ENCODE measurements around the gene KIF13A.

- TF ChIP-seq, protein P1, sequence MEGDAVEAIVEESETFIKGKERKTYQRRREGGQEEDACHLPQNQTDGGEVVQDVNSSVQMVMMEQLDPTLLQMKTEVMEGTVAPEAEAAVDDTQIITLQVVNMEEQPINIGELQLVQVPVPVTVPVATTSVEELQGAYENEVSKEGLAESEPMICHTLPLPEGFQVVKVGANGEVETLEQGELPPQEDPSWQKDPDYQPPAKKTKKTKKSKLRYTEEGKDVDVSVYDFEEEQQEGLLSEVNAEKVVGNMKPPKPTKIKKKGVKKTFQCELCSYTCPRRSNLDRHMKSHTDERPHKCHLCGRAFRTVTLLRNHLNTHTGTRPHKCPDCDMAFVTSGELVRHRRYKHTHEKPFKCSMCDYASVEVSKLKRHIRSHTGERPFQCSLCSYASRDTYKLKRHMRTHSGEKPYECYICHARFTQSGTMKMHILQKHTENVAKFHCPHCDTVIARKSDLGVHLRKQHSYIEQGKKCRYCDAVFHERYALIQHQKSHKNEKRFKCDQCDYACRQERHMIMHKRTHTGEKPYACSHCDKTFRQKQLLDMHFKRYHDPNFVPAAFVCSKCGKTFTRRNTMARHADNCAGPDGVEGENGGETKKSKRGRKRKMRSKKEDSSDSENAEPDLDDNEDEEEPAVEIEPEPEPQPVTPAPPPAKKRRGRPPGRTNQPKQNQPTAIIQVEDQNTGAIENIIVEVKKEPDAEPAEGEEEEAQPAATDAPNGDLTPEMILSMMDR (IDR thresholded peaks at IDR 0.05), result no peak
- TF ChIP-seq POLR2AphosphoS5 (IDR thresholded peaks at IDR 0.05), result no peak
Measured at GRCh38 chr6:17861361-17861760, 126.1 kb downstream of the KIF13A start.

Measured in prostate gland (tissue), 2 donors.